Peyer's patch (tissue), 4 donors: ENCODE results near the gene OGFOD1.

Source experiments
- POLR2A ChIP-seq, 2 donors: fragments of 450-650 bp; IDR thresholded peaks; one replicate each; pipeline ENCODE4 v1.5.1; 2017; ENCODE audit warnings: antibody characterized with exemption in 2 of 2, mild to moderate bottlenecking in 2 of 2, moderate library complexity in 2 of 2
- TF ChIP-seq, protein P1 (sequence below), 6 experiments: fragments of 450-650 bp in 4 of 6; fragments of 200-600 bp in 2 of 6; sonication (generic) in 1 of 6; IDR thresholded peaks; one replicate each; pipeline ENCODE4 v1.5.1; 2017 to 2019; ENCODE audit warnings: antibody characterized with exemption in 6 of 6, mild to moderate bottlenecking in 3 of 6, moderate library complexity in 1 of 6

DNA sequence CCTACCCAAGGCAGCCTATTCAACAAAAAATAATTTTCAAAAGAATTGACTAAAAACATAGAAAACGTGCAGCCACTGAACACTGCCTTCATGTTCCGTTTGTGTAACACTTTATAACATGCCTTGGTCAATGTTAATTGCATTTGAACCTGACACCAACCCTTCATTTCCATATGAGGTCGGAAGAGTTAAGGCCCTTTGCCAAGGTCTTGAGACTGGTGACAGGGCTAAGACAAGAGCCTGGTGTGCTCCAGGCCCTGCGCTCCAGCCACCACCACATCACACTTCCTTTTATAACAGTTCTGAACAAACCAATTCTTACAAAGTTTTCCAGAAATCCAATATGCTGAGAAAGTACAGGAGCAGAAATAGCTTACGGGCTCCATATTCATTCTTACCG lies 64.3 kb downstream of the OGFOD1 start:
- TF ChIP-seq, protein P1, sequence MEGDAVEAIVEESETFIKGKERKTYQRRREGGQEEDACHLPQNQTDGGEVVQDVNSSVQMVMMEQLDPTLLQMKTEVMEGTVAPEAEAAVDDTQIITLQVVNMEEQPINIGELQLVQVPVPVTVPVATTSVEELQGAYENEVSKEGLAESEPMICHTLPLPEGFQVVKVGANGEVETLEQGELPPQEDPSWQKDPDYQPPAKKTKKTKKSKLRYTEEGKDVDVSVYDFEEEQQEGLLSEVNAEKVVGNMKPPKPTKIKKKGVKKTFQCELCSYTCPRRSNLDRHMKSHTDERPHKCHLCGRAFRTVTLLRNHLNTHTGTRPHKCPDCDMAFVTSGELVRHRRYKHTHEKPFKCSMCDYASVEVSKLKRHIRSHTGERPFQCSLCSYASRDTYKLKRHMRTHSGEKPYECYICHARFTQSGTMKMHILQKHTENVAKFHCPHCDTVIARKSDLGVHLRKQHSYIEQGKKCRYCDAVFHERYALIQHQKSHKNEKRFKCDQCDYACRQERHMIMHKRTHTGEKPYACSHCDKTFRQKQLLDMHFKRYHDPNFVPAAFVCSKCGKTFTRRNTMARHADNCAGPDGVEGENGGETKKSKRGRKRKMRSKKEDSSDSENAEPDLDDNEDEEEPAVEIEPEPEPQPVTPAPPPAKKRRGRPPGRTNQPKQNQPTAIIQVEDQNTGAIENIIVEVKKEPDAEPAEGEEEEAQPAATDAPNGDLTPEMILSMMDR (IDR thresholded peaks at IDR 0.05) = no peak
- TF ChIP-seq POLR2A (IDR thresholded peaks at IDR 0.05) = no peak
